ENCODE measurements around the gene ZNF440.
"Not testable (repeated sequence)": the region's sequence is repeated elsewhere in the genome, so short reads cannot be mapped to it uniquely, and the experiment has no call there.

Gene ZNF440

GRCh38 chr19:11828957-11829876 lies 15.1 kb downstream of the ZNF440 start:
- not testable (repeated sequence) for DNase-seq (ENCODE audit: low read depth, low spot score)

GRCh38 chr19:11832253-11832912 lies 18.3 kb downstream of the ZNF440 start:
- no peak for DNase-seq (ENCODE audit: low read depth, low spot score)

GRCh38 chr19:11833541-11833940 lies 19.5 kb downstream of the ZNF440 start:
- no peak for DNase-seq (ENCODE audit: low read depth, low spot score)

GRCh38 chr19:11835626-11836066 lies 21.6 kb downstream of the ZNF440 start:
- not testable (repeated sequence) for DNase-seq (ENCODE audit: low read depth, low spot score)

- DNase-seq (ENCODE audit: low read depth, low spot score), result no peak
Measured at GRCh38 chr19:11843722-11844121, 29.6 kb downstream of the ZNF440 start.

- not testable (repeated sequence) for DNase-seq (ENCODE audit: low read depth, low spot score)
Measured at GRCh38 chr19:11847615-11848014, 33.5 kb downstream of the ZNF440 start.

- no peak for DNase-seq (ENCODE audit: low read depth, low spot score)
Measured at GRCh38 chr19:11848200-11848593, 34.1 kb downstream of the ZNF440 start.

GRCh38 chr19:11848594-11849469 lies 34.8 kb downstream of the ZNF440 start, which contains the start of gene ZNF439:
ZNF439 (plus strand) TSS chr19:11848726; CDS start chr19:11848868, 142 bp downstream.
- DNase-seq (ENCODE audit: low read depth, low spot score), result peak; percentile 17

GRCh38 chr19:11850289-11850688 lies 36.2 kb downstream of the ZNF440 start:
- DNase-seq (ENCODE audit: low read depth, low spot score), result not testable (repeated sequence)

GRCh38 chr19:11853358-11853757 lies 39.3 kb downstream of the ZNF440 start:
- no peak for DNase-seq (ENCODE audit: low read depth, low spot score)

GRCh38 chr19:11856596-11857250 lies 42.6 kb downstream of the ZNF440 start:
- no peak for DNase-seq (ENCODE audit: low read depth, low spot score)

- no peak for DNase-seq (ENCODE audit: low read depth, low spot score)
Measured at GRCh38 chr19:11860721-11861120, 46.6 kb downstream of the ZNF440 start.

GRCh38 chr19:11861301-11861700 lies 47.2 kb downstream of the ZNF440 start:
- DNase-seq (ENCODE audit: low read depth, low spot score), result no peak

GRCh38 chr19:11867766-11868165 lies 53.7 kb downstream of the ZNF440 start:
- DNase-seq (ENCODE audit: low read depth, low spot score), result not testable (repeated sequence)

GRCh38 chr19:11868188-11868587 lies 54.1 kb downstream of the ZNF440 start:
- DNase-seq (ENCODE audit: low read depth, low spot score), result no peak

GRCh38 chr19:11872624-11873023 lies 58.6 kb downstream of the ZNF440 start:
- no peak for DNase-seq (ENCODE audit: low read depth, low spot score)

- no peak for DNase-seq (ENCODE audit: low read depth, low spot score)
Measured at GRCh38 chr19:11873762-11874161, 59.7 kb downstream of the ZNF440 start.

- not testable (repeated sequence) for DNase-seq (ENCODE audit: low read depth, low spot score)
Measured at GRCh38 chr19:11879687-11880266, 65.7 kb downstream of the ZNF440 start.

- DNase-seq (ENCODE audit: low read depth, low spot score), result no peak
Measured at GRCh38 chr19:11880598-11880997, 66.5 kb downstream of the ZNF440 start.

GRCh38 chr19:11881151-11881800 lies 67.2 kb downstream of the ZNF440 start:
- DNase-seq (ENCODE audit: low read depth, low spot score), result no peak
